Measurements from ENCODE around the gene IQGAP2. TPM values are rescaled to one million over a fixed set of nuclear protein-coding genes. Genes with fewer than 3 reads are reported as not detected.

IQGAP2 gene
- polyA plus RNA-seq, 1 experiment, result 0.63 TPM

DNA sequence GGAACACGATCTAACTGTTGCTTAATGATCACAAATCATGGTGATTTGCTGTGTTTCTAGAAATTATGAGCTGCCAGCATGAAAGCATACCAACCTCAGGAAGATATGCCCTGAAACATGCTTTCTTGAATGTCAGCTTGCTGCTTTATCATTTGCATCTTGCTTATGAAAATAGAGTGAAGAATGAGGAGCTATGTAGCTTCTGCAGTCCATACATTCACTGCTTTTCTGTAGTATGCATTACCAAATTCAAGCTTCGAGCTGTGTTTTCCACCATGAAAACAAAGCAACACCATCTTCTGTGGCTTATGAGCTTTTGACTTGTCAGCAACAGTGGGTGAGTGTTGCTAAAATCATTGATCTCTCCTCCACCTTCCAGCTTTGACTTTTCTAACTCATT lies 203.6 kb downstream of the IQGAP2 start:
- H3K4me3 ChIP-seq (ENCODE audit: low read depth, low read length), result no peak overlapping the region
- no peak overlapping the region for H3K27ac ChIP-seq (ENCODE audit: low read depth, low read length)
- CTCF ChIA-PET, result interaction anchor here (1.1 to 4.9 kb wide), 3 partner anchors 34 to 167 kb away, joined by 3 to 86 read pairs (median 23); no protein-coding TSS in a partner anchor
- no peak for DNase-seq (ENCODE audit: low read depth, low spot score)
- TF ChIP-seq, protein P1, sequence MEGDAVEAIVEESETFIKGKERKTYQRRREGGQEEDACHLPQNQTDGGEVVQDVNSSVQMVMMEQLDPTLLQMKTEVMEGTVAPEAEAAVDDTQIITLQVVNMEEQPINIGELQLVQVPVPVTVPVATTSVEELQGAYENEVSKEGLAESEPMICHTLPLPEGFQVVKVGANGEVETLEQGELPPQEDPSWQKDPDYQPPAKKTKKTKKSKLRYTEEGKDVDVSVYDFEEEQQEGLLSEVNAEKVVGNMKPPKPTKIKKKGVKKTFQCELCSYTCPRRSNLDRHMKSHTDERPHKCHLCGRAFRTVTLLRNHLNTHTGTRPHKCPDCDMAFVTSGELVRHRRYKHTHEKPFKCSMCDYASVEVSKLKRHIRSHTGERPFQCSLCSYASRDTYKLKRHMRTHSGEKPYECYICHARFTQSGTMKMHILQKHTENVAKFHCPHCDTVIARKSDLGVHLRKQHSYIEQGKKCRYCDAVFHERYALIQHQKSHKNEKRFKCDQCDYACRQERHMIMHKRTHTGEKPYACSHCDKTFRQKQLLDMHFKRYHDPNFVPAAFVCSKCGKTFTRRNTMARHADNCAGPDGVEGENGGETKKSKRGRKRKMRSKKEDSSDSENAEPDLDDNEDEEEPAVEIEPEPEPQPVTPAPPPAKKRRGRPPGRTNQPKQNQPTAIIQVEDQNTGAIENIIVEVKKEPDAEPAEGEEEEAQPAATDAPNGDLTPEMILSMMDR (IDR thresholded peaks at IDR 0.05; ENCODE audit: low read depth, low read length), result no peak
- no peaks in the 10 kb centered on the region for H3K9me3 ChIP-seq (ENCODE audit: control insufficient read depth, insufficient read depth, low read length)
- POLR2A ChIA-PET, result interaction anchor here (0.5 to 1.3 kb wide), 2 partner anchors 105 to 111 kb away, joined by 3 read pairs; no protein-coding TSS in a partner anchor
- no peaks in the 10 kb centered on the region for H3K27me3 ChIP-seq (ENCODE audit: control insufficient read depth, insufficient read depth, low read length)

DNA sequence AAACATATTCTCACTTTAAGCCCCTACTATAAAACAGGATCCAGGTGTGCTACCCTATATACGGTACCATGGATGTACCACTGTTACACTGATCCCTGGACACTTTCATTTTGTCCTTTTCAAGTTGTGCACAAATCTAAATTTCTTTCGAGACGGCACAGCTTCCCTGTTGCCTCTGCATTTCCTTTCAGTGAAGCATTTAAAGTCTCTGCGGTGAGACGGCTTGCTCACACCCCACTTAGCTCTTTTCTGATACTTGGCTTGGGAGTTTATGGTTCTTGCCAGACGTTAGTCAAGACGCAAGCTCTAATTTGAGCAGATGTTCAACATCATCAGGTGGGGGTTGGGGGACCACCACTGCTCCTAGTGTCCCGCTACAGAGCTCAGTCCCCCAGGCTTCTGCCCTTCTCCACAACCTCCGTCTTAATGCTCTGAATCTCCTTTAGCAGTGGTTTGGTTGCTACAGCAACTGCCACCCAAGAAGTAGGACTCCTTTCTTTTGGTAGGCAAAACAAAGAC lies 204.3 kb downstream of the IQGAP2 start:
- no peak for DNase-seq (ENCODE audit: low read depth, low spot score)
- CTCF ChIA-PET, result interaction anchor here (0.6 to 4.9 kb wide), 5 partner anchors 34 to 211 kb away, joined by 3 to 86 read pairs (median 3); no protein-coding TSS in a partner anchor
- TF ChIP-seq, protein P1 (IDR thresholded peaks at IDR 0.05; ENCODE audit: low read depth, low read length), result no peak
- Histone ChIP-seq H3K4me3 (ENCODE audit: low read depth, low read length) (peak overlapping the region; percentile 12; the same call in 1 of the 2 replicates), H3K27me3 (ENCODE audit: control insufficient read depth, insufficient read depth, low read length) (no peaks in the 10 kb centered on the region), H3K9me3 (ENCODE audit: control insufficient read depth, insufficient read depth, low read length) (no peaks in the 10 kb centered on the region), H3K27ac (ENCODE audit: low read depth, low read length) (peak overlapping the region; percentile 42)
- POLR2A ChIA-PET, result interaction anchor here (1.3 kb wide), 1 partner anchor 110 kb away, joined by 3 read pairs; no protein-coding TSS in a partner anchor

DNA sequence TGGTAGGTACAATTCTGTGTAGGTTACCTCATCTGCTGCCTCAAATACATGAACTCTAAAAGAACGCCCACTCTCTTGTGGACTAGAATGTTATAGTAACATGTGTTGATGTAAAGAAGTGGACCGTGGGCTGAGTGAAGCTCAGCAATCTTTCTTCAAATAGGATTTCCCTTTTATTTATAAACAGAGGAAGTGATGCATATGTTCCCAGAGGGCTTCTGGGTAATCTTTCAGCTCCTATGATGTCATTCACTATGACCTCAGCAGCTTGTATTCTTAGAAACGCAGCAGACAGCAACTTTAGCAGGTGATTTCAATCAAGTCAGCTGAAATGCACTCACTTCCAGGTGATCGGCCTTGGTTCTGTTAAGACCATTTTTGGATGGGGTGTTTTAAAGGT lies 205.7 kb downstream of the IQGAP2 start:
- peak overlapping the region; percentile 54 for H3K27ac ChIP-seq (ENCODE audit: low read depth, low read length)
- no peaks in the 10 kb centered on the region for H3K9me3 ChIP-seq (ENCODE audit: control insufficient read depth, insufficient read depth, low read length)
- peak; percentile 79 for DNase-seq (ENCODE audit: low read depth, low spot score)
- TF ChIP-seq, protein P1 (IDR thresholded peaks at IDR 0.05; ENCODE audit: low read depth, low read length), result no peak
- no peaks in the 10 kb centered on the region for H3K27me3 ChIP-seq (ENCODE audit: control insufficient read depth, insufficient read depth, low read length)
- ChIA-PET POLR2A (interaction anchor here (0.6 to 0.9 kb wide), 3 partner anchors 81 to 182 kb away, joined by 3 to 6 read pairs (median 4); no protein-coding TSS in a partner anchor), CTCF (interaction anchor here (0.5 to 4.9 kb wide), 4 partner anchors 9 to 165 kb away, joined by 3 to 86 read pairs (median 14); no protein-coding TSS in a partner anchor)
- no peak overlapping the region for H3K4me3 ChIP-seq (ENCODE audit: low read depth, low read length)

DNA sequence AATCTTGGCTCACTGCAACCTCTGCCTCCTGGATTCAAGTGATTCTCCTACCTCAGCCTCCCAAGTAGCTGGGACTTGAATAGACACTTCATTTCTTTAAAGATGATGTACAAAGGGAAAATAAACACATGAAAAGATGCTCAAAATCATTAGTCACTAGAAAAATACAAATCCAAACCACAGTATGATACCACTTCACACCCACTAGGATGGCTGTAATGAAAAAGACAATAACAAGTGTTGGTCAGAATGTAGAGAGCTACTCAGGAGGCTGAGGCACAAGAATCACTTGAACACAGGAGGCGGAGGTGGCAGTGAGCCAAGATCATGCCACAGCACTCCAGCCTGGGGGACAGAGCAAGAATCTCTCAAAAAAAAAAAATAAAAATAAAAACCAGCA lies 207.1 kb downstream of the IQGAP2 start:
- Histone ChIP-seq H3K4me3 (ENCODE audit: low read depth, low read length) (no peak overlapping the region), H3K27ac (ENCODE audit: low read depth, low read length) (no peak overlapping the region), H3K27me3 (ENCODE audit: control insufficient read depth, insufficient read depth, low read length) (no peaks in the 10 kb centered on the region), H3K9me3 (ENCODE audit: control insufficient read depth, insufficient read depth, low read length) (no peaks in the 10 kb centered on the region)
- ChIA-PET POLR2A (no interaction called here), CTCF (interaction anchor here (1.2 to 4.9 kb wide), 3 partner anchors 9 to 164 kb away, joined by 8 to 86 read pairs (median 19); no protein-coding TSS in a partner anchor)
- no peak for DNase-seq (ENCODE audit: low read depth, low spot score)
- TF ChIP-seq, protein P1 (IDR thresholded peaks at IDR 0.05; ENCODE audit: low read depth, low read length), result no peak

DNA sequence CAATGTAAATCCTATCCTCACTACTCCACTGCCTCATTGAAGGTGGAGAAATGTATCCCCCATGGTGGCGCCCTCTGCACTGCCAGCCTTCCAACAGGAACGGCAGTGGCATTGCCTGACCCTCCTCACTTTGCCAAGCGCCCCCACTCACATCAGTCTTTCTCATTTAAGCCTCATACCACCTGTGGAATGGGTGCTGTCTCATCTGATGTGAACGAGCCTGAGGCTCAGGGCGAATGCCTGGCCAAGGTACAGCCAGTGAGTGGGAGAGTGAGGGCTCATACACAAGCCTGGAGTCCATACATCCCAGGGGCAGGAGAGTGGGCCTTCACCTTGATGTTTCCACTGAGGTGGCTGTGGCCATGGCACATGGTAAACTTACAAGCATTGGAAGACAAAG lies 209.9 kb downstream of the IQGAP2 start:
- Histone ChIP-seq H3K4me3 (ENCODE audit: low read depth, low read length) (no peak overlapping the region), H3K9me3 (ENCODE audit: control insufficient read depth, insufficient read depth, low read length) (no peaks in the 10 kb centered on the region), H3K27me3 (ENCODE audit: control insufficient read depth, insufficient read depth, low read length) (no peaks in the 10 kb centered on the region), H3K27ac (ENCODE audit: low read depth, low read length) (no peak overlapping the region)
- POLR2A ChIA-PET, result no interaction called here
- no peak for DNase-seq (ENCODE audit: low read depth, low spot score)
- CTCF ChIA-PET, result interaction anchor here (2.6 kb wide), 1 partner anchor 12 kb away, joined by 19 read pairs; no protein-coding TSS in a partner anchor
- TF ChIP-seq, protein P1 (IDR thresholded peaks at IDR 0.05; ENCODE audit: low read depth, low read length), result no peak
